Measurements from ENCODE around the gene EXOC2.

The EXOC2 gene

GRCh38 chr6:570825-571224, 122.1 kb downstream of the EXOC2 start:
- H2AFZ ChIP-seq (ENCODE audit: low read depth, low read length): no peak overlapping the region
- no peak overlapping the region for H4K8ac ChIP-seq (ENCODE audit: low read length)
- H3K4ac ChIP-seq (ENCODE audit: low read depth in 1 of 2, low read length in 2 of 2): no peak overlapping the region
- no peak overlapping the region for H3K27ac ChIP-seq (ENCODE audit: low read length, poor library complexity, severe bottlenecking)
- no peak overlapping the region for H3K14ac ChIP-seq (ENCODE audit: low read length in 2 of 2)
- H3K9me3 ChIP-seq (ENCODE audit: control insufficient read depth, low read length): peaks cover 4% of the 10 kb centered on the region
- no peak overlapping the region for H3K18ac ChIP-seq (ENCODE audit: low read depth in 1 of 2, low read length in 2 of 2)
- no peak overlapping the region for H4K91ac ChIP-seq (ENCODE audit: low read length)
- no peak overlapping the region for H3K4me3 ChIP-seq (ENCODE audit: insufficient read depth in 1 of 2, low read depth in 1 of 2, low read length in 2 of 2)
- H3K79me1 ChIP-seq (replicated peaks; ENCODE audit: low read length, poor library complexity, severe bottlenecking): peaks cover 23% of the 10 kb centered on the region
- H3K27me3 ChIP-seq (ENCODE audit: control insufficient read depth in 1 of 2, insufficient read depth in 1 of 2, low read length in 2 of 2): no peaks in the 10 kb centered on the region
- H2BK15ac ChIP-seq (ENCODE audit: low read depth, poor library complexity, severe bottlenecking): no peak overlapping the region
- 97% methylated on average over 2 of the region's 5 CpGs for WGBS
- H2AK5ac ChIP-seq (ENCODE audit: low read length, severe bottlenecking): no peak overlapping the region
- H3K23ac ChIP-seq (ENCODE audit: low read length in 2 of 2): no peak overlapping the region
- peaks cover 34 to 54% of the 10 kb centered on the region in 2 experiments for H3K36me3 ChIP-seq (ENCODE audit: control insufficient read depth in 1 of 2, insufficient read depth in 2 of 2, low read depth in 1 of 2, low read length in 2 of 2)
- peaks cover 7% of the 10 kb centered on the region for H3K4me1 ChIP-seq (ENCODE audit: control insufficient read depth, insufficient read depth, low read depth, low read length)
- no peak overlapping the region for H2BK5ac ChIP-seq (ENCODE audit: low read depth, low read length, poor library complexity, severe bottlenecking)
- no peak overlapping the region for H3K4me2 ChIP-seq (ENCODE audit: low read length, poor library complexity, severe bottlenecking)
- DNase-seq: no peak
- H2BK120ac ChIP-seq (ENCODE audit: low read depth, low read length): no peak overlapping the region
- no peak overlapping the region for H3K9ac ChIP-seq (ENCODE audit: low read length)
- H2BK12ac ChIP-seq (ENCODE audit: low read length in 2 of 2): no peak overlapping the region

GRCh38 chr6:568954-569523, 123.9 kb downstream of the EXOC2 start:
- H2AFZ ChIP-seq (ENCODE audit: low read depth, low read length): no peak overlapping the region
- H2AK5ac ChIP-seq (ENCODE audit: low read length, severe bottlenecking): no peak overlapping the region
- no peaks in the 10 kb centered on the region for H3K27me3 ChIP-seq (ENCODE audit: control insufficient read depth in 1 of 2, insufficient read depth in 1 of 2, low read length in 2 of 2)
- no peak for DNase-seq
- no peak overlapping the region for H2BK5ac ChIP-seq (ENCODE audit: low read depth, low read length, poor library complexity, severe bottlenecking)
- no peak overlapping the region for H3K27ac ChIP-seq (ENCODE audit: low read length, poor library complexity, severe bottlenecking)
- peaks cover 30 to 51% of the 10 kb centered on the region in 2 experiments for H3K36me3 ChIP-seq (ENCODE audit: control insufficient read depth in 1 of 2, insufficient read depth in 2 of 2, low read depth in 1 of 2, low read length in 2 of 2)
- H4K91ac ChIP-seq (ENCODE audit: low read length): no peak overlapping the region
- no peak overlapping the region for H3K14ac ChIP-seq (ENCODE audit: low read length in 2 of 2)
- no peak overlapping the region for H3K23ac ChIP-seq (ENCODE audit: low read length in 2 of 2)
- H3K4ac ChIP-seq (ENCODE audit: low read depth in 1 of 2, low read length in 2 of 2): no peak overlapping the region
- no peak overlapping the region for H3K18ac ChIP-seq (ENCODE audit: low read depth in 1 of 2, low read length in 2 of 2)
- H3K79me1 ChIP-seq (replicated peaks; ENCODE audit: low read length, poor library complexity, severe bottlenecking): peaks cover 21% of the 10 kb centered on the region
- H2BK15ac ChIP-seq (ENCODE audit: low read depth, poor library complexity, severe bottlenecking): no peak overlapping the region
- no peak overlapping the region for H3K4me3 ChIP-seq (ENCODE audit: insufficient read depth in 1 of 2, low read depth in 1 of 2, low read length in 2 of 2)
- WGBS: 96% methylated on average over 3 of the region's 6 CpGs
- no peaks in the 10 kb centered on the region for H3K9me3 ChIP-seq (ENCODE audit: control insufficient read depth, low read length)
- H3K4me1 ChIP-seq (ENCODE audit: control insufficient read depth, insufficient read depth, low read depth, low read length): peaks cover 7% of the 10 kb centered on the region
- H2BK120ac ChIP-seq (ENCODE audit: low read depth, low read length): no peak overlapping the region
- no peak overlapping the region for H4K8ac ChIP-seq (ENCODE audit: low read length)
- H3K4me2 ChIP-seq (ENCODE audit: low read length, poor library complexity, severe bottlenecking): no peak overlapping the region
- no peak overlapping the region for H3K9ac ChIP-seq (ENCODE audit: low read length)
- no peak overlapping the region for H2BK12ac ChIP-seq (ENCODE audit: low read length in 2 of 2)

DNA sequence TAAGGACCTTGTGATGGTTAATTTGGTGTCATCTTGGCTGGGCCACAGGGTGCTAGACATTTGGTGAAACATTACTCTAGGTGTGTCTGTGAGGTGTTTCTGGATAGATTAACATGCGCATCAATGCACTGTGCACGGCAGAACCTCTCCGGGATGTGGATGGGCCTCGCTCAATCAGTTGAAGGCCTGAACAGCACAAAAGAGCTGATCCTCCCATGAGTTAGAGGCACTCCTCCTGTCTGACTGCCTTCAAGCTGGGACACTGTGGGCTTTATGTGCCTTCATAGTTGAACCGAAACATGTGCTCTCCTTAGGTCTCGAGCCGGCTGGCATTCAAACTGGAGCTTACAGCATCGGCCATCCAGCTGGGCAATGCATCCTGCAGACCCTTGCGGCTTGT, 124.9 kb downstream of the EXOC2 start:
- peaks cover 21% of the 10 kb centered on the region for H3K79me1 ChIP-seq (replicated peaks; ENCODE audit: low read length, poor library complexity, severe bottlenecking)
- H3K9me3 ChIP-seq (ENCODE audit: control insufficient read depth, low read length): no peaks in the 10 kb centered on the region
- H4K8ac ChIP-seq (ENCODE audit: low read length): no peak overlapping the region
- H4K91ac ChIP-seq (ENCODE audit: low read length): no peak overlapping the region
- H3K27ac ChIP-seq (ENCODE audit: low read length, poor library complexity, severe bottlenecking): no peak overlapping the region
- no peak overlapping the region for H2AK5ac ChIP-seq (ENCODE audit: low read length, severe bottlenecking)
- no peak overlapping the region for H3K9ac ChIP-seq (ENCODE audit: low read length)
- H3K4me3 ChIP-seq (ENCODE audit: insufficient read depth in 1 of 2, low read depth in 1 of 2, low read length in 2 of 2): no peak overlapping the region
- H3K14ac ChIP-seq (ENCODE audit: low read length in 2 of 2): no peak overlapping the region
- WGBS: 88% methylated on average over 9 of the region's 9 CpGs
- peaks cover 33 to 54% of the 10 kb centered on the region in 2 experiments for H3K36me3 ChIP-seq (ENCODE audit: control insufficient read depth in 1 of 2, insufficient read depth in 2 of 2, low read depth in 1 of 2, low read length in 2 of 2)
- no peaks in the 10 kb centered on the region for H3K27me3 ChIP-seq (ENCODE audit: control insufficient read depth in 1 of 2, insufficient read depth in 1 of 2, low read length in 2 of 2)
- H2BK5ac ChIP-seq (ENCODE audit: low read depth, low read length, poor library complexity, severe bottlenecking): no peak overlapping the region
- no peak overlapping the region for H3K4me2 ChIP-seq (ENCODE audit: low read length, poor library complexity, severe bottlenecking)
- DNase-seq: no peak
- H3K4ac ChIP-seq (ENCODE audit: low read depth in 1 of 2, low read length in 2 of 2): no peak overlapping the region
- no peak overlapping the region for H2BK12ac ChIP-seq (ENCODE audit: low read length in 2 of 2)
- H3K18ac ChIP-seq (ENCODE audit: low read depth in 1 of 2, low read length in 2 of 2): no peak overlapping the region
- H3K23ac ChIP-seq (ENCODE audit: low read length in 2 of 2): no peak overlapping the region
- no peak overlapping the region for H2BK120ac ChIP-seq (ENCODE audit: low read depth, low read length)
- no peak overlapping the region for H2BK15ac ChIP-seq (ENCODE audit: low read depth, poor library complexity, severe bottlenecking)
- peaks cover 4% of the 10 kb centered on the region for H3K4me1 ChIP-seq (ENCODE audit: control insufficient read depth, insufficient read depth, low read depth, low read length)
- H2AFZ ChIP-seq (ENCODE audit: low read depth, low read length): no peak overlapping the region

GRCh38 chr6:563863-564262, 129.1 kb downstream of the EXOC2 start:
- H2BK12ac ChIP-seq (ENCODE audit: low read length in 2 of 2): no peak overlapping the region
- no peak overlapping the region for H3K9ac ChIP-seq (ENCODE audit: low read length)
- H3K23ac ChIP-seq (ENCODE audit: low read length in 2 of 2): no peak overlapping the region
- peaks cover 38 to 55% of the 10 kb centered on the region in 2 experiments for H3K36me3 ChIP-seq (ENCODE audit: control insufficient read depth in 1 of 2, insufficient read depth in 2 of 2, low read depth in 1 of 2, low read length in 2 of 2)
- no peaks in the 10 kb centered on the region for H3K4me1 ChIP-seq (ENCODE audit: control insufficient read depth, insufficient read depth, low read depth, low read length)
- H3K18ac ChIP-seq (ENCODE audit: low read depth in 1 of 2, low read length in 2 of 2): no peak overlapping the region
- H3K4me2 ChIP-seq (ENCODE audit: low read length, poor library complexity, severe bottlenecking): no peak overlapping the region
- H2BK120ac ChIP-seq (ENCODE audit: low read depth, low read length): no peak overlapping the region
- H3K27me3 ChIP-seq (ENCODE audit: control insufficient read depth in 1 of 2, insufficient read depth in 1 of 2, low read length in 2 of 2): no peaks in the 10 kb centered on the region
- H3K79me1 ChIP-seq (replicated peaks; ENCODE audit: low read length, poor library complexity, severe bottlenecking): peaks cover 16% of the 10 kb centered on the region
- H2AK5ac ChIP-seq (ENCODE audit: low read length, severe bottlenecking): no peak overlapping the region
- no peak overlapping the region for H3K4ac ChIP-seq (ENCODE audit: low read depth in 1 of 2, low read length in 2 of 2)
- no peak overlapping the region for H2BK5ac ChIP-seq (ENCODE audit: low read depth, low read length, poor library complexity, severe bottlenecking)
- no peak overlapping the region for H3K27ac ChIP-seq (ENCODE audit: low read length, poor library complexity, severe bottlenecking)
- no peak overlapping the region for H2BK15ac ChIP-seq (ENCODE audit: low read depth, poor library complexity, severe bottlenecking)
- no peak for DNase-seq
- no peak overlapping the region for H2AFZ ChIP-seq (ENCODE audit: low read depth, low read length)
- no peak overlapping the region for H4K8ac ChIP-seq (ENCODE audit: low read length)
- no peak overlapping the region for H3K4me3 ChIP-seq (ENCODE audit: insufficient read depth in 1 of 2, low read depth in 1 of 2, low read length in 2 of 2)
- no peak overlapping the region for H3K14ac ChIP-seq (ENCODE audit: low read length in 2 of 2)
- no peaks in the 10 kb centered on the region for H3K9me3 ChIP-seq (ENCODE audit: control insufficient read depth, low read length)
- no peak overlapping the region for H4K91ac ChIP-seq (ENCODE audit: low read length)
- 97% methylated on average over 13 of the region's 13 CpGs for WGBS

Measured in mesenchymal stem cell (in vitro differentiated cells and primary cell).